Thyroid gland (tissue), 4 donors: ENCODE data around the gene WWP2. TPM values are rescaled to one million over a fixed set of nuclear protein-coding genes. Genes with fewer than 3 reads are reported as not detected.
A peak's percentile ranks its signal among the peaks of the same experiment; 100 is the strongest.
"Not testable (repeated sequence)": the region's sequence is repeated elsewhere in the genome, so short reads cannot be mapped to it uniquely, and the experiment has no call there.

Experiments
- DNase-seq, 2 donors: peaks; one replicate each; pipeline ENCODE4 v3.0.0-alpha.2; 2019
- H3K27ac ChIP-seq, 3 donors: fragments of 200-600 bp; sonication (generic); 1 replicate in 2 of 3; 2 replicates in 1 of 3; pipeline ENCODE4 v1.5.1; 2016 to 2019; ENCODE audit warnings: mild to moderate bottlenecking in 1 of 3, moderate library complexity in 1 of 3
- H3K27me3 ChIP-seq: fragments of 200-600 bp; sonication (generic); one replicate; pipeline ENCODE4 v1.5.1; 2019
- H3K36me3 ChIP-seq, 2 donors: fragments of 200-600 bp; sonication (generic); one replicate each; pipeline ENCODE4 v1.5.1; 2016 to 2019
- H3K4me1 ChIP-seq, 2 donors: fragments of 200-600 bp; sonication (generic); one replicate each; pipeline ENCODE4 v1.5.1; 2017 to 2019
- H3K4me3 ChIP-seq, 3 donors: fragments of 200-600 bp; sonication (generic); replicated peaks in 1 of 3; 1 replicate in 2 of 3; 2 replicates in 1 of 3; pipeline ENCODE4 v1.5.1; 2016; ENCODE audit warnings: mild to moderate bottlenecking in 1 of 3
- H3K9me3 ChIP-seq: fragments of 200-600 bp; sonication (generic); one replicate; pipeline ENCODE4 v1.5.1; 2017
- POLR2A ChIP-seq, 2 donors: fragments of 450-650 bp; IDR thresholded peaks; one replicate each; pipeline ENCODE4 v1.6.1; 2017; ENCODE audit warnings: antibody characterized with exemption in 2 of 2, mild to moderate bottlenecking in 2 of 2, moderate library complexity in 1 of 2
- WGBS, 2 donors: methylation state at CpG; one replicate each; pipeline ENCODE4 v1.1.5; 2017; 5-methylcytosine and 5-hydroxymethylcytosine counted together
- intact Hi-C: fragments of 100-400 bp; cut with DNase I; formaldehyde crosslinking; loops from one replicate; pipeline ENCODE4 v1.15.1; 2023
- total RNA-seq, 4 donors: library from RNA; depleted of rRNA; stranded (reverse); fragments of >200 nt; gene quantifications; one replicate each; pipeline ENCODE4 v1.2.3, GENCODE V29; 2016
- TF ChIP-seq, protein P1 (sequence below), 6 experiments: fragments of 200-600 bp in 3 of 6; fragments of 450-650 bp in 3 of 6; sonication (generic) in 3 of 6; IDR thresholded peaks; one replicate each; pipeline ENCODE4 v1.5.1; 2016 to 2019; ENCODE audit warnings: antibody characterized with exemption in 6 of 6, mild to moderate bottlenecking in 2 of 6, inconsistent platforms in 1 of 6, moderate library complexity in 1 of 6

Gene WWP2
- total RNA-seq, 4 donors from 2014 or later = 35.9 to 72.1 (median 47.7) TPM

DNA sequence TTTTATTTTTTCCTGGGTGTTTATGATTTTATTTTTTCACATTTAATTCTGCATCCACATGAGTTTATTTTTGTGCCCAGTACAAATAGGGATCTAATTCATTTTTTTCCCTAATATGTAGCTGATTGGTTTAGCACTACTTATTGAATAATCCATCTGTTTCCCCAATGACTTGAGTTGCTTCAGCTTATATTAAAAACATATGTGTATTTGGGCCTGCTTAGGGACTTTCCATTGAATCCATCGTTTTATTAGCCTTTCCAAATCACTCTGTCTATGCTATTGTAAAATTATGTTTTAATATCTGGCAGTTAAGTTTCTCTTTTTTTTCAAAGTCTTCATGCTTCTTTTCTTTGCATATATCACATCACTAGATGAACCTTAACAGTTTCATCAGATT is 42.2 kb downstream of the WWP2 start:
- intact Hi-C loops = no loop called here
- no peak overlapping the region for H3K4me3 ChIP-seq
- 74 to 86% methylated on average over 1 of the region's 1 CpG for WGBS, 2 donors
- H3K4me1 ChIP-seq = no peaks in the 10 kb centered on the region
- H3K9me3 ChIP-seq = no peaks in the 10 kb centered on the region
- H3K27me3 ChIP-seq = no peaks in the 10 kb centered on the region
- no peak for DNase-seq
- H3K36me3 ChIP-seq = peaks cover 4% of the 10 kb centered on the region in 2 donors
- no peak overlapping the region for H3K27ac ChIP-seq
- no peak for TF ChIP-seq POLR2A (IDR thresholded peaks at IDR 0.05)
- TF ChIP-seq, protein P1, sequence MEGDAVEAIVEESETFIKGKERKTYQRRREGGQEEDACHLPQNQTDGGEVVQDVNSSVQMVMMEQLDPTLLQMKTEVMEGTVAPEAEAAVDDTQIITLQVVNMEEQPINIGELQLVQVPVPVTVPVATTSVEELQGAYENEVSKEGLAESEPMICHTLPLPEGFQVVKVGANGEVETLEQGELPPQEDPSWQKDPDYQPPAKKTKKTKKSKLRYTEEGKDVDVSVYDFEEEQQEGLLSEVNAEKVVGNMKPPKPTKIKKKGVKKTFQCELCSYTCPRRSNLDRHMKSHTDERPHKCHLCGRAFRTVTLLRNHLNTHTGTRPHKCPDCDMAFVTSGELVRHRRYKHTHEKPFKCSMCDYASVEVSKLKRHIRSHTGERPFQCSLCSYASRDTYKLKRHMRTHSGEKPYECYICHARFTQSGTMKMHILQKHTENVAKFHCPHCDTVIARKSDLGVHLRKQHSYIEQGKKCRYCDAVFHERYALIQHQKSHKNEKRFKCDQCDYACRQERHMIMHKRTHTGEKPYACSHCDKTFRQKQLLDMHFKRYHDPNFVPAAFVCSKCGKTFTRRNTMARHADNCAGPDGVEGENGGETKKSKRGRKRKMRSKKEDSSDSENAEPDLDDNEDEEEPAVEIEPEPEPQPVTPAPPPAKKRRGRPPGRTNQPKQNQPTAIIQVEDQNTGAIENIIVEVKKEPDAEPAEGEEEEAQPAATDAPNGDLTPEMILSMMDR (IDR thresholded peaks at IDR 0.05) = no peak

DNA sequence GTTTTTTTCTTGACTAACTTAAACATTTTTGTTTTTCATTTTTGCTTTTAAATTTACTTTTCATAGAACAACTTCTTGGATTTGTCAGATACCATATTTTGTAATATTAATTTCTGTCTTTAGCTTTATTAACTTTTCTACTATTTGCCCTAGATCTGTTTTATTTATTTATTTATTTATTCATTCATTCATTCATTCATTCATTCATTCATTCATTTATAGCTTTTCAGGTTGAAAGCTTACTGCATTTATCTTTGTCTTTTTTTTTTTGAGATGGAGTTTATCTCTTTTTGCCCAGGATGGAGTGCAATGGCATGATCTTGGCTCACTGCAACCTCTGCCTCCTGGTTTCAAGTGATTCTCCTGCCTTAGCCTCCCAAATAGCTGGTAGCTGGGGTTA is 44.6 kb downstream of the WWP2 start:
- intact Hi-C loops, H3K9me3 ChIP-seq, H3K27me3 ChIP-seq, H3K4me3 ChIP-seq, H3K36me3 ChIP-seq, H3K27ac ChIP-seq, DNase-seq, H3K4me1 ChIP-seq: not testable (repeated sequence)

DNA sequence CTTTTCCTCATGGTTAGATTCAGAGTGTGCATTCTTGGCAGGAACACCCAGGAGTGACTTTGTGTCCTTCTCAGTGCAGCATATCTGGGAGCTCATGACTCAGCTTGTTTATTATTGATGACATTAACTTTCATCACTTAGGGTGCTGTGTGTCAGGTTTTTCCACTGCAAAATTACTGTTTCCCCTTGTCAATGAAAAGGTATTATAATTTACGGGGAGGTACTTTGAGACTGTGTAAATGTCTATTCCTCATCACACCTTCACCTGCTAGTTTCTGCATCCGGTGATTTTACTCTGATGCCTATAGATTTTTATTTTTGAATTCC is 50.5 kb downstream of the WWP2 start:
- Histone ChIP-seq H3K4me1 (peaks cover 12 to 22% of the 10 kb centered on the region in 2 donors), H3K9me3 (no peaks in the 10 kb centered on the region), H3K4me3 (no peak overlapping the region), H3K36me3 (no peaks in the 10 kb centered on the region), H3K27me3 (no peaks in the 10 kb centered on the region), H3K27ac (no peak overlapping the region)
- TF ChIP-seq, protein P1 (IDR thresholded peaks at IDR 0.05) = no peak
- no peak for TF ChIP-seq POLR2A (IDR thresholded peaks at IDR 0.05)
- no peak for DNase-seq
- intact Hi-C loops = no loop called here
- 95 to 99% methylated on average over 2 of the region's 2 CpGs for WGBS, 2 donors

DNA sequence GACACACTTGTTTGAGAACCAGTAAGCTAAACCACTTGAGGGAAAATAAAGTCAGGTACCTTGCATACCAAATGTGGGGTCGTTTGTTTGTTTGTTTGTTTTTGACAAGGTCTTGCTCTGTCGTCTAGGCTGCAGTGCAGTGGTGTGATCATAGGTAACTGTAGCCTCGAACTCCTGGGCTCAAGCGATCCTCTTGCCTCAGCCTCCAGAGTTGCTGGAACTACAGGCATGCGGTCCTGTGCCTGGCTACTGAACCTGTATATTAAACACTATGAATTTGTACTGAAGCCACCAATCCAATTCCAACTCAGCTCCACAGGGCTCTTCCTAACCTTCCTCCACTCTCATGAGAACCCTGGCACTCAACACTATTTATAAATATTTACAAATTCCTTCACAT is 51.9 kb downstream of the WWP2 start:
- 76 to 85% methylated on average over 5 of the region's 5 CpGs for WGBS, 2 donors

DNA sequence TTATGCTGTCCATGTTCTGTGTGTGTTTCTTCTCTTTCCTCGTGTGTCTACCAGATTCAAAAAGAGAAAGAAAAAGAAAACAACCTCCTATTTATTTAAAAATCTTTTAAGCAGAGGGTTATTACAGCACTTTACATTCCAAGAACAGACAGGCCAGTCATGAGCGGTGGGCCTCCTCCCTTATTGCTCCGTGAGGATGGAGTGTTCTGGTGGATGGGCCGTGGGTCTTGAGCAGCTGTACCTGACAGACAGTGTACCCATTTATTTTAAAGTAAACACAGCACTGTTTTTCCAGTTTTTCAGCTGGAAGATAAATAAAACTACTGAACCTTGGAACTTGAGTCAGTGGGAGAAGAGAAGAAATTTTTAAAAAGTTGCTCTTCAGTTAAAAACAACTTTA is 52.4 kb downstream of the WWP2 start:
- Histone ChIP-seq H3K9me3 (no peaks in the 10 kb centered on the region), H3K4me3 (no peak overlapping the region), H3K27ac (peak overlapping the region; percentile 44 to 89 (median 49)), H3K27me3 (no peaks in the 10 kb centered on the region), H3K4me1 (peaks cover 12 to 22% of the 10 kb centered on the region in 2 donors), H3K36me3 (no peaks in the 10 kb centered on the region)
- TF ChIP-seq, protein P1 (IDR thresholded peaks at IDR 0.05) = no peak
- no peak for TF ChIP-seq POLR2A (IDR thresholded peaks at IDR 0.05)
- intact Hi-C loops = no loop called here
- peak in 1 of 2 donors; percentile 28 for DNase-seq
- 56 to 78% methylated on average over 4 of the region's 4 CpGs for WGBS, 2 donors

More for the DNA sequence above, 51.9 kb downstream of the WWP2 start:
- Histone ChIP-seq H3K36me3 (no peaks in the 10 kb centered on the region), H3K4me3 (no peak overlapping the region), H3K4me1 (peaks cover 12 to 22% of the 10 kb centered on the region in 2 donors), H3K9me3 (no peaks in the 10 kb centered on the region), H3K27me3 (no peaks in the 10 kb centered on the region), H3K27ac (peak overlapping the region; percentile 44 to 89 (median 49))
- DNase-seq = no peak
- no peak for TF ChIP-seq POLR2A (IDR thresholded peaks at IDR 0.05)
- TF ChIP-seq, protein P1 (IDR thresholded peaks at IDR 0.05) = no peak
- intact Hi-C loops = no loop called here

DNA sequence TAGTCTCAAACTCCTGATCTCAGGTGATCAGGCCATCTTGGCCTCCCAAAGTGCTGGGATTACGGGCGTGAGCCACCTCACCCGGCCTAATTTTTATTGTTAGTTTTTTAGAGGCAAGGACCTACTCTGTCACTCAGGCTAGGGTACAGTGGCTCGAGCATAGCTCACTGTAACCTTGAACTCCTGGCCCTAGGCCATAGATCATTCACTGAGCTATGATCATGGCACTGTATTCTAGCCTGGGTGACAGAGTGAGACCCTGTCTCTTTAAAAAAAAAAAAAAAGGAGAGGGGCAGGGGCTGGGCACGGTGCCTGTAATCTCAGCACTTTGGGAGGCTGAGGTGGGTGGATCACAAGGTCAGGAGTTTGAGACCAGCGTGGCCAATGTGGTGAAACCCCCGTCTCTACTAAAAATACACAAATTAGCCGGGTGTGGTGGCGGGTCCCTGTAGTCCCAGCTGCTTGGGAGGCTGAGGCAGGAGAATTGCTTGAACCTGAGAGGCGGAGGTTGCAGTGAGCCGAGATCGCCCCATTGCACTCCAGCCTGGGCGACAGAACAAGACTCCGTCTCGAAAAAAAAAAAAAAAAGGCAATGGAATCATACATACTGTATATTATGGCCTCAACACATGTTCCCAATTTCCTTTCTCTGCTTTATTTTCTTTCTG is 53.2 kb downstream of the WWP2 start:
- WGBS, 2 donors = 94% methylated on average over 15 of the region's 15 CpGs
- peaks cover 12 to 22% of the 10 kb centered on the region in 2 donors for H3K4me1 ChIP-seq
- DNase-seq, H3K36me3 ChIP-seq, H3K27me3 ChIP-seq, intact Hi-C loops, H3K9me3 ChIP-seq, H3K4me3 ChIP-seq: not testable (repeated sequence)
- H3K27ac ChIP-seq = peak overlapping the region; percentile 46 to 89 (median 49)
